ENCODE measurements around the gene COL15A1.

The COL15A1 gene

GRCh38 chr9:99049228-99049627 is 105.5 kb downstream of the COL15A1 start:
- Mint-ChIP-seq H3K27ac (no peak overlapping the region), H3K9me3 (peaks cover 2% of the 10 kb centered on the region), H3K4me1 (peaks cover 55% of the 10 kb centered on the region), H3K36me3 (peaks cover 4% of the 10 kb centered on the region), H3K4me3 (no peak overlapping the region), H3K27me3 (no peaks in the 10 kb centered on the region)

- no peak overlapping the region for H3K27ac Mint-ChIP-seq
- H3K4me1 Mint-ChIP-seq = peaks cover 56% of the 10 kb centered on the region
- H3K36me3 Mint-ChIP-seq = peaks cover 3% of the 10 kb centered on the region
- no peak overlapping the region for H3K4me3 Mint-ChIP-seq
- H3K9me3 Mint-ChIP-seq = no peaks in the 10 kb centered on the region
- H3K27me3 Mint-ChIP-seq = no peaks in the 10 kb centered on the region
These were observed 105.9 kb downstream of the COL15A1 start for GRCh38 chr9:99049641-99050040.

- H3K4me1 Mint-ChIP-seq = peaks cover 60% of the 10 kb centered on the region
- no peak overlapping the region for H3K4me3 Mint-ChIP-seq
- H3K9me3 Mint-ChIP-seq = peaks cover 2% of the 10 kb centered on the region
- peaks cover 2% of the 10 kb centered on the region for H3K36me3 Mint-ChIP-seq
- H3K27me3 Mint-ChIP-seq = no peaks in the 10 kb centered on the region
- no peak overlapping the region for H3K27ac Mint-ChIP-seq
These were observed 106.7 kb downstream of the COL15A1 start for GRCh38 chr9:99050292-99050911.

GRCh38 chr9:99050924-99051323 is 107.2 kb downstream of the COL15A1 start:
- Mint-ChIP-seq H3K27me3 (no peaks in the 10 kb centered on the region), H3K9me3 (peaks cover 5% of the 10 kb centered on the region), H3K36me3 (peaks cover 4% of the 10 kb centered on the region), H3K27ac (no peak overlapping the region), H3K4me3 (no peak overlapping the region), H3K4me1 (peaks cover 61% of the 10 kb centered on the region)

GRCh38 chr9:99051406-99051805 is 107.7 kb downstream of the COL15A1 start:
- Mint-ChIP-seq H3K4me3 (no peak overlapping the region), H3K36me3 (peaks cover 4% of the 10 kb centered on the region), H3K9me3 (peaks cover 5% of the 10 kb centered on the region), H3K27ac (no peak overlapping the region), H3K4me1 (peaks cover 64% of the 10 kb centered on the region), H3K27me3 (no peaks in the 10 kb centered on the region)

GRCh38 chr9:99051851-99052250 is 108.1 kb downstream of the COL15A1 start:
- peaks cover 5% of the 10 kb centered on the region for H3K9me3 Mint-ChIP-seq
- H3K36me3 Mint-ChIP-seq = peaks cover 4% of the 10 kb centered on the region
- H3K4me3 Mint-ChIP-seq = no peak overlapping the region
- H3K27me3 Mint-ChIP-seq = no peaks in the 10 kb centered on the region
- peaks cover 67% of the 10 kb centered on the region for H3K4me1 Mint-ChIP-seq
- H3K27ac Mint-ChIP-seq = no peak overlapping the region

- Mint-ChIP-seq H3K9me3 (peaks cover 5% of the 10 kb centered on the region), H3K27ac (no peak overlapping the region), H3K4me3 (no peak overlapping the region), H3K27me3 (no peaks in the 10 kb centered on the region), H3K4me1 (peaks cover 79% of the 10 kb centered on the region), H3K36me3 (peaks cover 4% of the 10 kb centered on the region)
These were observed 109.4 kb downstream of the COL15A1 start for GRCh38 chr9:99052815-99053715.

GRCh38 chr9:99054581-99054980 is 110.9 kb downstream of the COL15A1 start:
- H3K27me3 Mint-ChIP-seq = no peaks in the 10 kb centered on the region
- H3K36me3 Mint-ChIP-seq = peaks cover 4% of the 10 kb centered on the region
- no peak overlapping the region for H3K27ac Mint-ChIP-seq

GRCh38 chr9:99055384-99055783 is 111.7 kb downstream of the COL15A1 start:
- Mint-ChIP-seq H3K4me1 (peaks cover 82% of the 10 kb centered on the region), H3K4me3 (peak overlapping the region; percentile 56), H3K27me3 (no peaks in the 10 kb centered on the region), H3K9me3 (peaks cover 5% of the 10 kb centered on the region), H3K27ac (peak overlapping the region; percentile 37), H3K36me3 (peaks cover 4% of the 10 kb centered on the region)

More at GRCh38 chr9:99054581-99054980, 110.9 kb downstream of the COL15A1 start:
- H3K4me1 Mint-ChIP-seq = peaks cover 85% of the 10 kb centered on the region
- no peak overlapping the region for H3K4me3 Mint-ChIP-seq
- peaks cover 5% of the 10 kb centered on the region for H3K9me3 Mint-ChIP-seq

- no peak overlapping the region for H3K27ac Mint-ChIP-seq
These were observed 112.5 kb downstream of the COL15A1 start for GRCh38 chr9:99056186-99056585.

GRCh38 chr9:99056886-99057664 is 113.4 kb downstream of the COL15A1 start:
- Mint-ChIP-seq H3K27me3 (no peaks in the 10 kb centered on the region), H3K36me3 (peaks cover 4% of the 10 kb centered on the region), H3K4me3 (peak overlapping the region; percentile 77), H3K9me3 (peaks cover 5% of the 10 kb centered on the region), H3K27ac (peak overlapping the region; percentile 75), H3K4me1 (peaks cover 83% of the 10 kb centered on the region)

More at GRCh38 chr9:99056186-99056585, 112.5 kb downstream of the COL15A1 start:
- Mint-ChIP-seq H3K9me3 (peaks cover 5% of the 10 kb centered on the region), H3K4me3 (no peak overlapping the region), H3K27me3 (no peaks in the 10 kb centered on the region), H3K4me1 (peaks cover 89% of the 10 kb centered on the region), H3K36me3 (peaks cover 4% of the 10 kb centered on the region)

- Mint-ChIP-seq H3K4me3 (peak overlapping the region; percentile 77), H3K27me3 (no peaks in the 10 kb centered on the region), H3K27ac (peak overlapping the region; percentile 75), H3K36me3 (peaks cover 4% of the 10 kb centered on the region), H3K4me1 (peaks cover 81% of the 10 kb centered on the region), H3K9me3 (peaks cover 5% of the 10 kb centered on the region)
These were observed 114.2 kb downstream of the COL15A1 start for GRCh38 chr9:99057665-99058625.

- peaks cover 5% of the 10 kb centered on the region for H3K9me3 Mint-ChIP-seq
- peaks cover 78% of the 10 kb centered on the region for H3K4me1 Mint-ChIP-seq
- no peak overlapping the region for H3K27ac Mint-ChIP-seq
- H3K36me3 Mint-ChIP-seq = peaks cover 4% of the 10 kb centered on the region
- H3K4me3 Mint-ChIP-seq = peak overlapping the region; percentile 77
- H3K27me3 Mint-ChIP-seq = no peaks in the 10 kb centered on the region
These were observed 115.5 kb downstream of the COL15A1 start for GRCh38 chr9:99058964-99059921.

- H3K4me1 Mint-ChIP-seq = peaks cover 76% of the 10 kb centered on the region
- H3K9me3 Mint-ChIP-seq = peaks cover under 1% of the 10 kb centered on the region
- H3K27me3 Mint-ChIP-seq = no peaks in the 10 kb centered on the region
- no peak overlapping the region for H3K27ac Mint-ChIP-seq
- peaks cover under 1% of the 10 kb centered on the region for H3K36me3 Mint-ChIP-seq
- H3K4me3 Mint-ChIP-seq = no peak overlapping the region
These were observed 116.9 kb downstream of the COL15A1 start for GRCh38 chr9:99060621-99061020.

Measured in activated naive CD4-positive, alpha-beta T cell treated with anti-CD3 and anti-CD28 coated beads, Interleukin-2, amount 50 U/mL, for 24 hours (primary cell).